ENCODE results near the gene TMEM239.
"Not testable (repeated sequence)": the region's sequence is repeated elsewhere in the genome, so short reads cannot be mapped to it uniquely, and the experiment has no call there.

The TMEM239 gene

GRCh38 chr20:2820896-2821869, 5.0 kb downstream of the TMEM239 start:
- DNase-seq: no peak

DNA sequence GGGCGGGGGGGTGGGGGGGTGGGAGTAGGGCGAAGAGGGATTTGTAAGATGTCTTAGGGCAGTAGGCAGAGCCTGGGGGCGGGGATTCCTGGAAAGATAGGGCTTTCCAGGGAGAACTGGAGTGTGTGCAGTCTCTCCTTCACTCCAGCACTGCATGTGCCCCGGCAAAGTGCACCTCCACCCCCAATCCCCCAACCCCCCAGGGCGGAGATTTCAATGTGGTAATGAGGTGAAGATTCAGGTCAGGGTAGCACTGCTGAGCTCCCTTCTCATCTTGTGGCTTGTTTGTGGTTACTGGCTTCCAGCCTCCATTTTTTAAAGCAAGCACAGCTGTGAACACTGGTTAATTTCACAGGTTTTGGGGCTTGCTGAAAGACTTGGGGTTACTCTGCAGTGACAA, 5.9 kb downstream of the TMEM239 start:
- no peak for DNase-seq

GRCh38 chr20:2825761-2826160, 9.6 kb downstream of the TMEM239 start:
- DNase-seq: no peak

DNA sequence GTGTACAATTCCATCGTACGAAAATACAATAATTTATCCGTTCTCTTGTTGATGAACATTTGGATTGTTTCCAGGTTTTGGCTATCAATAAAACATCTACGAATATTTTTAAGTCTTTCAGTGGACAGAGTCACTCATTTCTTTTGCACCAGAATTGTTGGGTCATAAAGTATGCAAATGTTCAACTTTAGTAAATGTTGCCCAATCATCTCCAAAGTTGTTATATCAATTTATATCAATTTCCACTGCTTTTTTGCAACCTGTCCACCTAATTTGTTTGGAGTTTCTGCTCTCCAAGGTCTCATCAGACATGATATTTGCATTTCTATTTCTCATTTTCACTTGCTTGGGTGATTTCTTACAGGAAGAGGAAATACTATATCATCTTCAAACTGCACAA, 10.5 kb downstream of the TMEM239 start:
- no peak for DNase-seq

DNA sequence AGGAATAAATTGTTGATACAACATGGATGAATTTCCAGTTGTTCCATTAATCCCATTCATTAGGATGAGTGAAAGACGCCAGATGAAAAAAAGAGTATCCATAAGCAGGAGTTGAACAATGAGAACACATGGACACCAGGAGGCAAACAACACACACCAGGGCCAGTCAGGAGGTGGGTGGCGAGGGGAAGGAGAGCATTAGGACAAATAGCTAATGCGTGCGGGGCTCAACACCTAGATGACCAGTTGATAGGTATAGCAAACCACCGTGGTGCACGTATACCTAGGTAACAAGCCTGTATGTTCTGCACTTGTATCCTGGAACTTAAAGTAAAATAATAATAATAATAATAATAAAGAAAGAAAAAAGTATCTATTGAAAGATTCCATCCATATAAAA, 13.2 kb downstream of the TMEM239 start:
- no peak for DNase-seq

DNA sequence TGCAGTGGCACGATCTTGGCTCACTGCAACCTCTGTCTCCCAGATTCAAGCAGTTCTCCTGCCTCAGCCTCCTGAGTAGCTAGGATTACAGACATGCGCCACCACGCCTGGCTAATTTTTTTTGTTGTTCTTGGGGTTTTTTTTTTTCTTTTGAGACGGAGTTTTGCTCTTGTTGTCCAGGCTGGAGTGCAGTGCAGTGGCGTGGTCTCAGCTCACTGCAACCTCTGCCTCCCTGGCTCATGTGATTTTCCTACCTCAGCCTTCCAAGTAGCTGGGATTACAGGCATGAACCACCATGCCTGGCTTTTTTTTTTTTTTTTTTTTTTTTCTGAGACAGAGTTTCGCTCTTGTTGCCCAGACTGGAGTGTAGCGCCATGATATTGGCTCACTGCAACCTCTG, 15.0 kb downstream of the TMEM239 start:
- not testable (repeated sequence) for DNase-seq

DNA sequence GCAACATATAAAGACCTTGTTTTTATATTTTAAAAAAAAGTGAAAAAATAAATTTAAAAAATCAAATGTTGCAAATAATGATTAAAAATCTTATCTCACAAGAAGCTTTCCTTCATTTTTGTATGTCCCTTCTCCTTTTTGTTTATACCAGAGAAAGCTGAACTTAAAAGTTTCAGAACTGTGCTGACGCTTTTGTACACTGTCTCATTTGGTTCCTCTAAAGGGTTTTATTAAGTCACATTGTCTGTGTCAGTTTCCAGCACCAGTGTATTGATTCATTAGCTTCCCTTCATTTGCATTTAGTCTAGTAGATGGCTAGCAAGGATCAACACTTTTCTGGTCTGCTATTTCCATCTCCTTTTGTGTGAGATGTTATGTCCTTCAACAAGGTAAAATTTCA, 17.6 kb downstream of the TMEM239 start:
- DNase-seq: no peak

- DNase-seq: no peak
Measured at GRCh38 chr20:2834401-2835110, 18.4 kb downstream of the TMEM239 start.

GRCh38 chr20:2835331-2835796, 19.2 kb downstream of the TMEM239 start:
- no peak for DNase-seq

DNA sequence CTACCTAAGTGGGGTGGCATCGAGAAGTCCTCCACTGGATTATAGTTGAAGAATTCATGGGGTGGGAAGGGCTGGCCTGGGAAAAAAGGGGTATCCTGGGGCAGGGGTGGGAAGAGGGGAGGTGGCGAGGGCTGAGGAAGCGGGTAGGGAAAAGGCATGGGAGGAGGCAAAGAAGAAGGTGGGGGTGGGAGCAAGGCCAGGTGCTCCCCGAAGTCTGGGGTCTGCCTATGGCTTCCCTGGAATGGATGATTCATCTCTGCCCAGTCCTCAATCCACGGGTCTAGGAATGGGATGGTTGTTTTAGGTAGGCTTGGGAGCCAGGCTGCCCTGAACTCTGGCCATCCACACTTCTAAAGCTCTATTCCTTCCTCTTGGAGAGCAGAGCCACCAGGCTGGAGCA, 19.9 kb downstream of the TMEM239 start:
- DNase-seq: no peak

DNA sequence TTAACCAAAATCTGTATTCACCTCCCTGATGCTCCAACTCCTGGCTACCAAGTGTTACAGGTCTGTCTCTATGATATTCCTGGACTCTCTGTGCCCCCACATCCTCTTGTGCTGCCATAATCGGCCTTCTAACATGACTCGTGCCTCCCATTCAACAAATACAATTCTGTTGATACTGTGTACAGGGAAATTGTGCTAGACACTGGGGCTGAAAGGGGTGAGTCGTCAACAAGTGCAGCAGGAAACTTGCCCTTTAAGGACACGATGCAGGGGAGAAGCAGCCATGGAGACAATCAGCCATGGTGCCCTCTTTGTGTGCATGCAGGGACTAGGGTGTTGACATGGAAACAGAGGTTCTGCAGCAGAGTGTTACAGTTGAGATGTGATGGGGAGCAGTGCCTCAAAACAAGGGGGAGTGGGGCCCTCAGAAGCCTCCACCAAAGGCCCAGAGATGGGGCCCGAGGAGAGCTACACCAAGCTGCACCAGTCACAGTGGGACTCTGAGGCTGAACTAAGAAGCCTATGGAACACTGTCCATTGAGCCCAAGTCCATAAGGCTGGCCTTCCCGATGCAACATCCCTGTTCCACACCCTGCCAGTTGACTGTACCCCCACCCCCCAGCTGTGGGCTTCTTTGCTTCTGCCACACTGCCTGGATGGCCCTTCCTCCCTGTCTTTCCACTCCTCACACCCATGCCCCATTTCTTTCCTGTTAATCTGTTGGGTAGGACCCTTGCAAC, 21.2 kb downstream of the TMEM239 start:
- no peak for DNase-seq

DNA sequence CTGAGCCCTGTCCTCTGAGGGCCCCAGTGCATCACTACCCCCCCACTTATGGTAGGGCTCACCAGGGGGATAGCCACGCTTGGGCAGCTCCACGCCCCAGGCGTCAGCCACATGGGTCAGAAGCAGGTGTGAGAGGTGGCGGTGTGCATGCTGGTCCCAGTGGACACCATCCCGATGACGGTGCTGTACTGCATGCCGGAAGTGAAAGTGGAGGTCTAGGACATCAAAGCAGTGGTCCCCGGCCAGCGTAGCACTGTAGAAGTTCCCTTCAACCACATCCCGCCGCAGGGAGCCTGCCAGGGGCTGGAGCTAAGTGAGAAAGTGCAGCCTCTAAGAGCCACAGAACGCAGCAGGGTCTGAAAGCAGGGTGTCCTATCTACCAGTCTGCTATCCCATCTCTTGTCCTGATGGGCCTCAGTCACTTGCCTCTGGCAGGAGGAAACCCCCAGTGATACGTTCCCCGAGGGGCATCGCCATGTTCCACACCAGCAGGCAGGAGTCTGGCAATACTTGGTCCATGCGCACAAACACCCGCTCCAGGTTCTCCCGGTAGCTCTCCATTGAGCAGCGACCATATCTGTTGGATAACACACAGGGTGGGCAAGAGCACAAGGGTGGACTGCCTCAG, 22.1 kb downstream of the TMEM239 start:
- DNase-seq: no peak

- DNase-seq: no peak
Measured at GRCh38 chr20:2838847-2839671, 22.9 kb downstream of the TMEM239 start.

DNA sequence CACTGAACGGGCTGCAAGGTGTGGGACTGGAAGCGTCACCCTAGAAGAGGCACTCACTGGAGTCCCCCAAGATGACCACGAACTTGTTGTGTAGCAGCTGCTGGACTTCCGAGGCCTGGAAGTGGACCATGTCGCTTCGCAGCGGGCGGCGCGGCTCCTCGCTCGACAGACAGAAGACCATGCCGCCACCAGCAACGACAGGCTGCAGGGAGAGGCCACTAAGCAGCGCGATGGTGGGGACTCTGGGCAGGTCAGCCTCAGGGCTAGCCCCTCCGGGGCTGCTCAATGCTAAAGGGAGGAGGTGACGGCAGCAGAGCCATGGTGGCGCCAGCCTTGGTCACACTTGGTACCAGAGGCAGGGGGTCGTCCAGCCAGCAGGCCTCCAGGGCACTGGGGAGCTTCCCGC, 23.6 kb downstream of the TMEM239 start:
- DNase-seq: no peak

- DNase-seq: peak; percentile 79 to 92
Measured at GRCh38 chr20:2840138-2840966, 24.2 kb downstream of the TMEM239 start, which contains the start of the genes PCED1A and VPS16. Gene PCED1A, minus strand, starts transcription at chr20:2840655. Its CDS starts 743 bp downstream, at chr20:2839912. Gene VPS16, plus strand, starts transcription at chr20:2840745. Its CDS starts 30 bp downstream, at chr20:2840775.

DNA sequence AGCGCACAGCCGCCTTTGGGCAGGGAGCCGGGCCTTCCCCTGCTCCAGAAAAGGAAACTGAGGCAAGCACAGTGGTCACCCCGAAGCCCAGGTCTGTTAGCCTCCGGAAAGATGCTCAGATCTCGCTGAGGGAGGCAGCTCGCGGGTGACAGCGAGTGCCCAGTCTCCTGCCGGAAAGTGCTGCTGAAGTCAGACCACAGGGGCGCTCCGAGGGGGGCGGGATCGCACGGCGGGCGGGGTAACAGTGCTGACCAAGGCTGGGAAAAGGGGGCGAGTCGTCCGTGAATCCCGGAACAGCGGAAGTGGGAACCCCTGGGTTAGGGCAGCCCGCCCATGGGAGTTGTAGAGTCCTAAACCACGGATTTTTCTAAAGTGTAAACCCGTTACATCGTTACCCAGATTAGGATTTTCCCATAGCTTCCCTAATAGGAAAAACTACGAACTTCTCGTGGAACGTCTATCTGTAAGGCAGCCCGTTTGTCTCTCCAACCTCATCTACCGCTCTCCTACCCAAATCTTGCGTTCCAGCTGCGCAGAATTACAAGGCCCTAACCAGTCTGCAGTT, 24.9 kb downstream of the TMEM239 start:
- peak; percentile 27 to 66 for DNase-seq

DNA sequence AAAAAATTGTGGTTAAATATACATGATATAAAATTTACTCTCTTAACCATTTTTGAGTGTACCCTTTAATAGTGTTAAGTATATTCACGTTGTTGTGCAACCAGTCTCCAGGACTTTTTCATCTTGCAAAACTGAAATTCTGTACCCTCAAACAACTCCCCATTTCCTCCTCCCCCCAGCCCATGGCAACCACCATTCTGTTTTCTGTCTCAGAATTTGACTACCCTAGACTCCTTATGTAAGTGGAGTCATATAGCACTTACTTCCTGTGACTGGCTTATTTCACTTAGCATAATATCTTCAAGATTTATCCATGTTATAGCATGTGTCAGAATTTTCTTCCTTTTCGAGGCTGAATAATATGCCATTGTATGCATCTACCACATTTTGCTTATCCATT, 29.4 kb downstream of the TMEM239 start:
- no peak for DNase-seq

DNA sequence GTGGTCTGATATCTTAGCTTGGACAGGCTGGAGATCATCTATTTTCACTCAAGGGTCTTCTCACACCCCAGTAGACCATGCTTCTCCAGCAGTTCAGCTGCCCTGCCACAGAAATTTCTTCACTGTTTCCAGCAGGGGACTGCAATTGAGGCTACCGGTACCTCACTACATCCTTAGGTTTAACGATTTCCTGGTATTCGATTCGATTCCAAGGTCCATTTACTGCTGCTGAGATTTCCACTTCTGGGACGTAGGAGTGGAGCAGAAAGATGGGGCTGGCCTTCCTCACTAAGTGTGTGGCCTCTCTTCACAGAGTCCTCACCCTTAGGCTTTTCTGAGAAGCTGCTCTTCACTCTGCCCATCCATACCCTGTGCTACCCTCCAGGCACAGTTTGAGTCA, 30.5 kb downstream of the TMEM239 start:
- DNase-seq: no peak

DNA sequence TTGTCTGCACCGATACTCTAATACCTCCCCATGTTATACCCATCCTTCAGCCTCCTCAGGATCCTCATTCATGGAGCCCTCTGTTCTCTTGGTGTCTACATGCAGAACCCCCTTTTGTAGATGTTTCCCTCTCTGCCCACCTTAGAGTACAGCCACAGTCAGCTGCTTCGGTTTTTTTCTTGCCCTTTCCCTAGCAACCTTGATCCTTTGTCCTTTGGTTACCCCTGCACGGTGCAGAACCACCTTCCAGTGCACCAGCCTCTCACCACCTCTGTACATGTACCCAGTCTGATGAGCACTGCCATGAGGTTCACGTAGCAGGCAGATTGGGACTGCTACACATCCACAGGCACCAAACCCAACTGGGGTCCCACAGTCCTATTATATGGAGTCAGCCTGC, 31.6 kb downstream of the TMEM239 start:
- DNase-seq: no peak

- no peak for DNase-seq
Measured at GRCh38 chr20:2849529-2849928, 33.4 kb downstream of the TMEM239 start.

Data from SHP77 (cell line).